MM.1S (cell line): ENCODE results near the gene PLXNA4.

ENCODE experiments used
- EZH2 ChIP-seq: fragments of 300-600 bp; sonication (generic); optimal IDR thresholded peaks from 2 replicates; pipeline ENCODE3; 2017; ENCODE audit warnings: low read depth, mild to moderate bottlenecking, antibody characterized with exemption, low read length, mixed read lengths
- EZH2phosphoT487 ChIP-seq: fragments of 300-600 bp; sonication (generic); IDR thresholded peaks from 2 replicates; pipeline ENCODE4 v1.6.1; 2018; ENCODE audit warnings: antibody characterized with exemption, low read length
- TF ChIP-seq, protein P1 (sequence below): fragments of 300-600 bp; sonication (generic); IDR thresholded peaks from 2 replicates; pipeline ENCODE4 v1.5.1; 2016; ENCODE audit warnings: antibody characterized with exemption, low read length, mixed read lengths

DNA sequence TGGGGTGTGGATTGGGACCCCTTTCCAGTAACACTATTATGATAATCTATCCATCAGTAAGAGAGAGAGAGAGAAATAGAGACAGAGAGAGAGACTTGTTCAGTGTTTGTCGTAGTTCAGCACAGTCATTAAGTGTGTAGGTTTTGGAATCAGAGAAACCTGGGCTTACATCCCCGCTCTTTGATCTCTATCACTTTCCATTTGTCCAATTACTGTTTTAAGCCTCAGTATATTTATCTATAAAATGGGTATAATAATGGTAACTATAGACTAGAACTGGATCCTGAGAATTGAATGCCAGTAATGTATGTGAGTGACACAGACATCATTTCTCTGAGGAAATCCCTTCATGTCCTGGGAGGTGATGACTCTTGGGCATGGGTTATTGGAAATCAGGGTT lies 460.5 kb downstream of the PLXNA4 start:
- TF ChIP-seq, protein P1, sequence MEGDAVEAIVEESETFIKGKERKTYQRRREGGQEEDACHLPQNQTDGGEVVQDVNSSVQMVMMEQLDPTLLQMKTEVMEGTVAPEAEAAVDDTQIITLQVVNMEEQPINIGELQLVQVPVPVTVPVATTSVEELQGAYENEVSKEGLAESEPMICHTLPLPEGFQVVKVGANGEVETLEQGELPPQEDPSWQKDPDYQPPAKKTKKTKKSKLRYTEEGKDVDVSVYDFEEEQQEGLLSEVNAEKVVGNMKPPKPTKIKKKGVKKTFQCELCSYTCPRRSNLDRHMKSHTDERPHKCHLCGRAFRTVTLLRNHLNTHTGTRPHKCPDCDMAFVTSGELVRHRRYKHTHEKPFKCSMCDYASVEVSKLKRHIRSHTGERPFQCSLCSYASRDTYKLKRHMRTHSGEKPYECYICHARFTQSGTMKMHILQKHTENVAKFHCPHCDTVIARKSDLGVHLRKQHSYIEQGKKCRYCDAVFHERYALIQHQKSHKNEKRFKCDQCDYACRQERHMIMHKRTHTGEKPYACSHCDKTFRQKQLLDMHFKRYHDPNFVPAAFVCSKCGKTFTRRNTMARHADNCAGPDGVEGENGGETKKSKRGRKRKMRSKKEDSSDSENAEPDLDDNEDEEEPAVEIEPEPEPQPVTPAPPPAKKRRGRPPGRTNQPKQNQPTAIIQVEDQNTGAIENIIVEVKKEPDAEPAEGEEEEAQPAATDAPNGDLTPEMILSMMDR = no peak
- TF ChIP-seq EZH2phosphoT487 (no peak), EZH2 (no peak)
